OCI-LY3 (cell line): ENCODE measurements around the gene LARGE2.

Experiments
- EZH2phosphoT487 ChIP-seq: fragments of 200-600 bp; shearing (Covaris generic); IDR thresholded peaks from 2 replicates; pipeline ENCODE4 v1.6.1; 2018; ENCODE audit warnings: antibody characterized with exemption, mixed run types, low read depth
- TF ChIP-seq, protein P1 (sequence below): fragments of 200-600, 300-600 bp; sonication (generic); IDR thresholded peaks from 2 replicates; pipeline ENCODE4 v1.5.1; 2014; ENCODE audit warnings: antibody characterized with exemption, low read length, low read depth

DNA sequence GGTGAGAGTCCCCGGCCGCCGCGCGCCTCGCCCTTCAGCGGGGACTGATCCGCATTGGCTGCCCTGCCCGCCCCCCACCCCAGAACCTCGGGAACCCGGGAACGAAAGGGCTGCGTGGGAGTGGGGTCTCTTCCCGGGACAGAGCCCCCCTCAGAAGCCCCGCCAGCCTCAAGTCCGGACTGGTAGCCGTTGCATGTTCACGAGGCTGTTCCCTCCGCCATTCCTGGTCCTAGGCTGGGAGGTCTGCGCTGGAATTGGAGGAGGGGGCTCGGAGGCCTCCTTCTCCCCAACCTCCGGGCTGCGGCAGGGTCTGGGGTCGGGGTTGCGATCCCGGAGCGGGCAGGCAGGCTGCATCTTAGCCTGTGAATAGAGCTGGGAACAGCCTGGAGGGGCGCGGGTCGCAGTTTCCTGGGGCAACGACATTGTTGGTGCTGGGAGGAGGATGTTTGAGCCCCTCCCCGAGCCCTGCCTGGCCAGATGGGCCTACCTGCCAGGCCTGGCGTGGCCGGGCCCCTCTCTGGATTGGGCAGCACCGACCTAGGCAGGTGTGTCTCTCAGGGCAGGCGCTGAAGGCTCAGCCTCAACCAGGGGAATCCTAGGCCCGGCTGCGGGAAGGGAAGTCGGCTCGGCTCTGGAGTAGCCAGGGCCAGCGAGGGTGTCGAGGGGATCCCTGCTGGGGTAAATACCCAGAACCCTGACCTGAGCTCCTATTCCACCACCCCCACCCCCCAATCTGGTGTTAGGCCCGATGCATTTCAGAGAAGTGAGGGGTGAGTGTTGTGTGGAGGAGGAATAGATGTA is 36.3 kb upstream of the LARGE2 start:
- TF ChIP-seq, protein P1, sequence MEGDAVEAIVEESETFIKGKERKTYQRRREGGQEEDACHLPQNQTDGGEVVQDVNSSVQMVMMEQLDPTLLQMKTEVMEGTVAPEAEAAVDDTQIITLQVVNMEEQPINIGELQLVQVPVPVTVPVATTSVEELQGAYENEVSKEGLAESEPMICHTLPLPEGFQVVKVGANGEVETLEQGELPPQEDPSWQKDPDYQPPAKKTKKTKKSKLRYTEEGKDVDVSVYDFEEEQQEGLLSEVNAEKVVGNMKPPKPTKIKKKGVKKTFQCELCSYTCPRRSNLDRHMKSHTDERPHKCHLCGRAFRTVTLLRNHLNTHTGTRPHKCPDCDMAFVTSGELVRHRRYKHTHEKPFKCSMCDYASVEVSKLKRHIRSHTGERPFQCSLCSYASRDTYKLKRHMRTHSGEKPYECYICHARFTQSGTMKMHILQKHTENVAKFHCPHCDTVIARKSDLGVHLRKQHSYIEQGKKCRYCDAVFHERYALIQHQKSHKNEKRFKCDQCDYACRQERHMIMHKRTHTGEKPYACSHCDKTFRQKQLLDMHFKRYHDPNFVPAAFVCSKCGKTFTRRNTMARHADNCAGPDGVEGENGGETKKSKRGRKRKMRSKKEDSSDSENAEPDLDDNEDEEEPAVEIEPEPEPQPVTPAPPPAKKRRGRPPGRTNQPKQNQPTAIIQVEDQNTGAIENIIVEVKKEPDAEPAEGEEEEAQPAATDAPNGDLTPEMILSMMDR = no peak
- TF ChIP-seq EZH2phosphoT487 = no peak
